GM12878 (cell line): Measurements from ENCODE around the gene STKLD1.

Experiments
- CBFB ChIP-seq: IDR thresholded peaks from 2 replicates; pipeline ENCODE4 v1.6.1; 2016; ENCODE audit warnings: antibody characterized with exemption, low read depth
- DPF2 ChIP-seq: fragments of 450-650 bp; IDR thresholded peaks from 2 replicates; pipeline ENCODE4 v1.6.1; 2017; ENCODE audit warnings: mild to moderate bottlenecking
- GABPA ChIP-seq: IDR thresholded peaks from 2 replicates; pipeline ENCODE4 v1.6.1; 2014; ENCODE audit warnings: antibody characterized with exemption, low read depth, mild to moderate bottlenecking, inconsistent platforms
- TAF1 ChIP-seq: IDR thresholded peaks from 2 replicates; pipeline ENCODE4 v1.6.1; 2011; ENCODE audit warnings: mild to moderate bottlenecking, low read depth, low read length, borderline replicate concordance
- ZZZ3 ChIP-seq: IDR thresholded peaks from 2 replicates; pipeline ENCODE4 v1.6.1; 2011; ENCODE audit warnings: low read depth; ENCODE audit not compliant: control insufficient read depth, insufficient read length
- TF ChIP-seq, protein P1 (sequence below), 3 experiments: IDR thresholded peaks in 2 of 3; conservative IDR thresholded peaks in 1 of 3; 2 replicates each; pipeline ENCODE4 v1.5.1; 2011; ENCODE audit warnings: low read depth in 3 of 3, low read length in 3 of 3, mild to moderate bottlenecking in 3 of 3, control low read depth in 2 of 3, moderate library complexity in 2 of 3, inconsistent platforms in 1 of 3, mixed read lengths in 1 of 3; ENCODE audit not compliant: control insufficient read depth in 2 of 3, insufficient read depth in 1 of 3; ENCODE audit errors: extremely low read depth in 1 of 3
- TF ChIP-seq, protein P2 (sequence below): IDR thresholded peaks from 2 replicates; pipeline ENCODE4 v1.6.1; 2012; ENCODE audit warnings: low read depth, low read length, improper control_type of control experiment

DNA sequence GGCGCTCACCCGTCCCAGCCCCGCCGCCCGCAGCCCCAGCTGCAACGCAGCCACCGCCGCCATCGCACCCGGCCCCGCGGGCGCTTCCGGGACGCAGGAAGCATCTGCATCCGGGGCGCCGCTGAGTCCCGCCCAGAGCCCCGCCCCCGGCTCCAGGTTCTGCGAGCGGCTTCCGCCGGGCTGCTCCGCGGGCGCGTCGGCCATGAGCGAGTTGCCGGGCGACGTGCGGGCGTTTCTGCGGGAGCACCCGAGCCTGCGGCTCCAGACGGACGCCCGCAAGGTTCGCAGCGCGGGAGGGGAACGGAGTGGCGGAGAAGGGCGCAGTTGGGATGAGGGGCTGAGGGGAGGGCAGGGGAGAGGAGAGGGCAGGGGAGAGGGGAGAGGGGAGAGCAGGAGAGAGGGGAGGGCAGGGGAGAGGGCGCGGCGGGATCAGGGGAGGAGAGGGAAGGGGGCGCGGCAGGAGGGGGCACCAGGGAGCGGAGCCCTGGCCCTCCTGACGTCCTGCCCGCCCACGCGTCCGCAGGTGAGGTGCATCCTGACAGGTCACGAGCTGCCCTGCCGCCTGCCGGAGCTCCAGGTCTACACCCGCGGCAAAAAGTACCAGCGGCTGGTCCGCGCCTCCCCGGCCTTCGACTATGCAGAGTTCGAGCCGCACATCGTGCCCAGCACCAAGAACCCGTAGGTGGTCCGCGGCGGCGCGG is 19.6 kb upstream of the STKLD1 start, which contains the start of the genes SURF1 and SURF2:
- TF ChIP-seq, protein P1, sequence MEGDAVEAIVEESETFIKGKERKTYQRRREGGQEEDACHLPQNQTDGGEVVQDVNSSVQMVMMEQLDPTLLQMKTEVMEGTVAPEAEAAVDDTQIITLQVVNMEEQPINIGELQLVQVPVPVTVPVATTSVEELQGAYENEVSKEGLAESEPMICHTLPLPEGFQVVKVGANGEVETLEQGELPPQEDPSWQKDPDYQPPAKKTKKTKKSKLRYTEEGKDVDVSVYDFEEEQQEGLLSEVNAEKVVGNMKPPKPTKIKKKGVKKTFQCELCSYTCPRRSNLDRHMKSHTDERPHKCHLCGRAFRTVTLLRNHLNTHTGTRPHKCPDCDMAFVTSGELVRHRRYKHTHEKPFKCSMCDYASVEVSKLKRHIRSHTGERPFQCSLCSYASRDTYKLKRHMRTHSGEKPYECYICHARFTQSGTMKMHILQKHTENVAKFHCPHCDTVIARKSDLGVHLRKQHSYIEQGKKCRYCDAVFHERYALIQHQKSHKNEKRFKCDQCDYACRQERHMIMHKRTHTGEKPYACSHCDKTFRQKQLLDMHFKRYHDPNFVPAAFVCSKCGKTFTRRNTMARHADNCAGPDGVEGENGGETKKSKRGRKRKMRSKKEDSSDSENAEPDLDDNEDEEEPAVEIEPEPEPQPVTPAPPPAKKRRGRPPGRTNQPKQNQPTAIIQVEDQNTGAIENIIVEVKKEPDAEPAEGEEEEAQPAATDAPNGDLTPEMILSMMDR (IDR thresholded peaks at IDR 0.05 in 2 of 3, conservative IDR thresholded peaks at IDR 0.05 in 1 of 3; ENCODE audit: control insufficient read depth in 2 of 3, extremely low read depth in 1 of 3, insufficient read depth in 1 of 3, low read depth in 3 of 3, low read length in 3 of 3): peak in 2 of 3 experiments; percentile 15 to 20; a peak in 2 of 6 replicates
- TF ChIP-seq, protein P2, sequence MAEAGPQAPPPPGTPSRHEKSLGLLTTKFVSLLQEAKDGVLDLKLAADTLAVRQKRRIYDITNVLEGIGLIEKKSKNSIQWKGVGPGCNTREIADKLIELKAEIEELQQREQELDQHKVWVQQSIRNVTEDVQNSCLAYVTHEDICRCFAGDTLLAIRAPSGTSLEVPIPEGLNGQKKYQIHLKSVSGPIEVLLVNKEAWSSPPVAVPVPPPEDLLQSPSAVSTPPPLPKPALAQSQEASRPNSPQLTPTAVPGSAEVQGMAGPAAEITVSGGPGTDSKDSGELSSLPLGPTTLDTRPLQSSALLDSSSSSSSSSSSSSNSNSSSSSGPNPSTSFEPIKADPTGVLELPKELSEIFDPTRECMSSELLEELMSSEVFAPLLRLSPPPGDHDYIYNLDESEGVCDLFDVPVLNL: no peak
- TF ChIP-seq GABPA (peak; percentile 88), TAF1 (peak; percentile 88), CBFB (no peak), ZZZ3 (no peak), DPF2 (0 out of 2 replicates have a peak, but pooled peaks have one; percentile 10)
